Medulla oblongata (tissue), 1 donor: ENCODE measurements around the gene ARID1B.

Experiments
- DNase-seq: peaks from one replicate; pipeline ENCODE4 v3.0.0-alpha.2; 2015; ENCODE audit errors: extremely low spot score

ARID1B gene

DNA sequence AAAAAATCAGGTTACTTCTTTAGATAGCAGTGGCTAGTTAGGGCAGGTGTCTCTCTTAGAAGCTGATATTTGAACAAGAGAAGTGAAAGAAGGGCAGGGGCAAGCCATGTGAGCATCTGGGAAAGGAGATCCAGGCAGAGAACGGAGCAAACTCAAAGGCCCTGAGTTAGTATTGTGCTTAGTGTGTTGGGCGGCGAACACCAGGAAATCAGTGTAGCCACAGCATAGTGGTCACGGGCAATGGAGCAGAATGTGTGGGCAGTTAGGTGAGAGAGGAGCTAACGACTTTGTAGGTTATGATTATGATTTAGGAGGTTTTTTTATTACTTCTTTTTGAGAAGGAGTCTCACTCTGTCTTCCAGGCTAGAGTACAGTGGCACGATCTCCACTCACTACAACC lies 316.9 kb downstream of the ARID1B start:
- DNase-seq = no peak

DNA sequence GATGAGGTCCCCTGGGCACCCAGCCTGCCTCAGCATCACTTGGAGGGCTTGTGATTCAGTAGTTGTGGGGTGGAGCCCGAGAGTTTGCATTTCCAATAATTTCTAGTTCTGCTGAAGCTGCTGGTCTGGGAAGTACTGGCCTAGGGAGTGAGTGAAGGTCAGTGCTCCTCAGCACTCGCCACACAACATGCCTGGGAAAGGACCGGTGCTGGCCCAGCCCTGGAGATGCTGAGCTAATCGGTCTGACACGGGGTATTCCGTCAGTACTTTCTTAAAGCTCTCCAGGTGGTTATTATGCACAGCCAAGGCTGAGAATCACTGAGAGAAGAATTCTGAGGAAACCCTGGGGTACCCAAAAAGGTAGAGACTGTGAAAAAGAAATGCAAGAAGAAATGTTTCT lies 317.9 kb downstream of the ARID1B start:
- no peak for DNase-seq

DNA sequence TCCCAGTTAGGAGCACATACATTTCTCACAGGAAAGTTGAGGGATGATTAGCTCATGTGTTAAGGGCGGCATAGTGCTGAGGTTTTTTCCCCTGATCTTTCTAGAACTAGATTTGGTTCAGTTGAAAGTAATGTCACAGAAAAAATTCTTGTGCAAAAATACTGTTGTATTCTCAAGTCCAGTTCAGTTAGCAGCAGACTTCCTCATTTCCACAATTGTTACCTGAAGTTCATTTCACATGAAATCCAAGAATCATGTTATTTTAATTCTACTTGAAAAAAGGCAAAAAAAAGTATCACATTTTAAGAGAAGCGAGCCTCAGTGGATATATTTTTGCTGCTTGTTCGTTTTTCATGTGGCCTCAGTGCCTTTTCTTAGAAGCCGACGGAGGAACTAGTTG lies 318.4 kb downstream of the ARID1B start:
- no peak for DNase-seq

DNA sequence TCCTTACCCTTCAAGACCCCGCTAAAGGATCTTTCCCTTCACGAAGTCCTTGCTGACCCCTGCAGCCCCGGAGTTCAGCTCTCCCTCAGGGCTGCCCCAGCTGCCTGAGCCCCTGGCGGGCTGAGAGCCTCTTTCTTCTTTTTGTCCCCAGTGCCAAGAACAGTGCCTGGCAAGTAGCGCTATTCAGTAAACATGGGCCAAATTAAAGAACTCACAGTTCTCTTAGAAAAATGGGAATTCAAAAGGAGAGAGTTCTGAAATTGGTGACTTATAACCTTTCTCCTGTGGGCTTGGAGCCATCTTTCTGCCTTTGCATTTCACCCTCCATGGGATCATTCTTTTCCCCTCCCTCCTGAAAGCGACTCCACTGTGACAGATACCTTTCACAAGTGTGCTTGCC lies 318.9 kb downstream of the ARID1B start:
- DNase-seq = peak; percentile 42

DNA sequence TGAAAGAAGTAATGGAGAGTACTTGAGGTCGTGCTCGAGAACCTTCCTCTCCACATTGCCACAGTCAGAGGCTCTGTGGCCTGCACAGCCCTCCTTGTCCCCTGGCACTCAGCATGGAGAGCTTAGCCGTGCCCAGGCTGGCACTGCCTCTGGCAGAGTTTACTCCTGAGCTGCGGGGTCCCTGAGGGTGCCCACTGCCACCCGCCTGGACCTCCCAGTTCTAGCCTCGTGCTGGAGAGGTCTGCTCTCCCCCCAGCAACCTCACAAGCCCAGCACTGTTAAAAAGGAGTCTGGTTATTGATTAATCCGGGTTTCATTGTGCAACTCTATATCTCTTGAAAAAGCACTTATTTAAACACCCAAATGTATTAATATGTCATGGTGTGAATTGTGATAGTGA lies 319.3 kb downstream of the ARID1B start:
- peak; percentile 62 for DNase-seq

DNA sequence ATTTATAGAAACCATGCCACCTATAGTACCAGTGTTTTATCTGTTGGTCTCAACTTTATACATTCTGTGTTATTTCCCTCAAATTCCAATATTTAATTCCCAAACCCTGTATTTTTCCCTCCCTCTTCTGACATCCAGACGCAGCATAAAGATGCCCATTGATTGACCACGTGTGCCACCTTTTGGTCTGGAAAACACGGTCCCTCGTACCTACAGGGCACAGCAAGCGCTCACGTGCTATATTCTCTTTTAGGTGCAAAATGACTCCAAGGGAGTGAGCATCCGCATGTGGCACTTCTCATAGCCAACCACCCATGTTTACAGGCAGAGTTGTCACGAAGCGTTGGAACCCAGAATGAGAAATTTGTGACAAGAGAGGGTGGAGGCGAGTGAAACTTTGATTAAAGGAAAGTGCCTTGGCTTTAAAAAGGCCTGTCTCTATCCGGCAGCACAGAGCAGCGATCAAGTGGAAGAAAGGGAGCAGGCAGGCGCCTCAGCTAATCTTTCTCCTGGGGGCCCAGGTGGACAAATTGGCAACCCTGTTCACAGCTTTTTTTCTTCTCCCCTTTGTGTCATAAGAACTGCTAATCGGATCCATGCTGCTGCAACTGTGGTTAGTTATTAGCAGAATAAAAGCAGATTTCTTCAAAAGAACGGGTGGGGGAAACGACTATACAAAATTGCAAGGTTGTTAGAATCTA lies 320.2 kb downstream of the ARID1B start:
- no peak for DNase-seq

DNA sequence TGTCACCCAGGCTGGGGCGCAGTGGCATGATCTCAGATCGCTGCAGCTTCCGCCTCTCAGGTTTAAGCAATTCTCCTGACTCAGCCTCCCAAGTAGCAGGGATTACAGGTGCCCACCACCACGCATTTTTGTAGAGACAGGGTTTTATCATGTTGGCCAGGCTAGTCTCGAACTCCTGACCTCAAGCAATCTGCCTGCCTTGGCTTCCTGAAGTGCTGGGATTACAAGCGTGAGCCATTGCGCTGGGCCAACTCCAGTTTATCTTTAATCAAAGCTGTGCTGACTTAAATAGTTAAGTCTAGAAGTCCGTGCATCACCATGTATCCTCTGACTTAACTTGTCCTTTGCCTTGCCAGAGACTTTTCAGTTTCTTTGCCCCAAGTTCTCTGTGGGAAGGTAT lies 321.8 kb downstream of the ARID1B start:
- no peak for DNase-seq

DNA sequence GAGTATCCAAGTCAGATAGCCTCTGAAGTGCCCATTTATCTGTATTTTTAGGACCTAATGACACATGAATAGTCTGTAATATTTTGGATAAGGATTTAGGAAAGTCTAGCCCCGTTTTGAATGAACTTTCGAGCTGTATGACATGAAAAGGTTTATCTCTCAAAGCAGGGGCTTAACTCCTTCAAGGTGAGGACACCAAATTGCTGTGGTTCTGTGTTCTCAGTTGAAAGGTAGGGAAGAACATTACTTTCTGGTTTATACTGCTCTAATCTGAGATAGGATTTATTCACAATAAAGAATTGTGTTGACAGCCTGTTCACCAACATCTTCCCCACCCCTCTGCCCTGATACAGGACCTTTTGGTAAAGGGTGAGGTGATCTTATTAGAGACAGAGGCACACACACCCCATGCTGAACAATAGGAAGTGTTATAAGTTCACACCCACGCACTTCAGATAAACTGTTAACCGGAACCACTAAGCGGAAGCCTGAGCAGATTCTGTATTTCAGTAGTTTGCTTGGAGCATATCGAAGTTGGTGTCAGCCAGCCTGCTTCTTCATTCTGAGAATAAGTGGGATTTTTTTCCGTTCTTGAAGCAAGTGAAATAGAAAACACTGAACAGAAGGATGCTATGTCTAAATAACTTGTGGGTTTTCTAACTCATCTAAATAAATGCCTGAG lies 322.9 kb downstream of the ARID1B start:
- DNase-seq = no peak

DNA sequence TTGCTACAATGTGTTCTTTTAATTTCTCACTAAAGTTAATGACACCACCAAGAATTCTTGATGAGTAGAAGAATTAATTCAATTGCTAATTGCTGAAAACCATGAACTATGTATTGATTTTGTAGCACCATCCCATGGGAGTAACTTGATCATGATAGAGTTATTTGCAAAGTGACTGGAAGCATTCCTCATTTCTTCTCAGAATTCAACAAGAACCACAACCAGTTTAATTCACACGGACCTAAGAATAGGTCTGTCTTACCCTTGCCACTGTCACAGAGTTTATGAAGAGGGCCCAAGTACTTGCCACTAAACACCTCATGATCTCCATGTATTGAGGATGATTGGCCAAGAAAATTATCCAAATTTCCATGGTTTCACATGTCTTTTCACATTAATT lies 324.0 kb downstream of the ARID1B start:
- DNase-seq = no peak

DNA sequence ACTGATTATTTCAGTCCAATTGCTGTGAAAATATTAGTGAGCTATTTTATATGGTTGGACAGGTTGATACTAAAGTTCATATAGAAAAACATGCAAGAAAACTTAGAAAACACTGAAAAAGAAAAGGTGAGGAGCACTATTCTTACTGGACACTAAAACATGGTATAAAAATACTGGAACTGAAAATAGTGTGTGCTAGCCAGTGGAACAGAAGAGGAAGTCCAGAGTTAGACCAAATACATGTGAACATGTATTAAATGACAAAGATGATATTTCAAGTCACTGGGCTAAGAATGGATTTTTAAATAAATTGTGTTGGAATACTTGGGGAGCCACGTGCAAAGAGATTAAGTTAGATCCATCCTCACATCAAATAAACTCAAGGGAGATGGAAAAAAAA lies 327.6 kb downstream of the ARID1B start:
- DNase-seq = no peak

DNA sequence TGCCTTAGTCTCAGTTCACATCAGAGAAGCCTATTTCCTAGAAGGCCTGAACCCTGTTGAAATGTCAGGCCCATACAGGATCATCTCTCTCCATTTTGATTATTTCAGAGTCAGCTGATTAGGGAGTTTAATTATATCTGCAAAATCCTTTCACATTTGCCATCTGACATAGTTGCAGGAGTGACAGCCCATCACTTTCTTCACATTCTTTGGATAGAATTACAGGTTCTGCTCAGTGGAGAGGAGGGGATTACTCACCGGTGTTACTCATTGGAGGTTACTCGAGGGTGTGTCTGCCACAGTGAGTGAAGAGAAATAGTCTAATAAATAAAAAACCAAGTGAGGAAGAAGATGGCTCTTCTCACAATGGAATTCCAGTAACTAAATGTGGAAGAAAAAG lies 329.3 kb downstream of the ARID1B start:
- DNase-seq = no peak

DNA sequence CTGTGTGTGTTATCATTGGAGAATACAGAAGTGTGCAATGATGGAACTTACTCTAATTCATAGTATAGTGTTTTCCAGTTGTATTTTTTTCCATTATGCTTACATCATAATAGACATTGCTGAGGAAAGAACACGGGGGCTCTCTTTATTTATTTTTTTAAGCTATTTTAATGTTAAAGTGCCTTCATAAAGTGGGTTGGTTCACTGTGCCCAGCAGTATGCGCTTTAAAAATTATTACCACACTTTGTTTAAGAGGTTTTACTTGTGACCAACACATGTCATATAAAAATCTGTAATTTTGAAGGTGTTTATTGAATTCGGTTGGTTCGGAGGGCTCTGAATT lies 330.4 kb downstream of the ARID1B start:
- no peak for DNase-seq

DNA sequence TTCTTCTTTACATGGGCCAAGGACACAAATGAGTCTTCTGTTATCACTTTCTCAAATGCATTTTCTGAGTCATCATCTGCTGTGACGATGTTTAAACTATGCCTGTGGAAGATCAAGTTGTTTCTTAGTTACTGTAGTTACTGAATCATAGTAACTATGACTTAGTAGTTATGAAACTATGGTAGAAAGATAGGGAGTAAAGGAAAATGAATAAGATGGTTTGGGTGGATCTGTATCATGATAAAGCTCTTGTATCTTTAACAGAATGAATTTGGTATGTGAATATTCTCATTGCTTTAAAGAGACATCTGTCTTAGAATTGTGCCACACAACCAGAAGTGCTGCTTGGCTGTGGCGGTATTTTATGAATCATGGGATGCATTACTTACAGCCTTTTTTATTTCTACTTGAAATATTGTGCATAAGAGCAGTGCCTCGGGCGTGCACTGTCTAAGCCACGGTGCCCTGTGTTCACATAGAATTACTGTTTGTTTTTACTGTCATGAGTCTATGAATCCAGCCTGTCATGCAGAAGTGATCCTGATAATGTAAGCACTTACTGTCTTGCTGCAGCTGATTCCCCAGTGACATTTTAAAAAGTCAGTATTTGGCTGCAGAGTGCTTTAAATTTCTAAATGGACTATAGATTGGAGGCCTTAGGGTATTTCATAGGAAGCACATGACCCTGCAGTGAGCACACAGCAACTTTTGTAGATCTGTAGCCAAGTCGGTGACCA lies 330.9 kb downstream of the ARID1B start:
- no peak for DNase-seq

DNA sequence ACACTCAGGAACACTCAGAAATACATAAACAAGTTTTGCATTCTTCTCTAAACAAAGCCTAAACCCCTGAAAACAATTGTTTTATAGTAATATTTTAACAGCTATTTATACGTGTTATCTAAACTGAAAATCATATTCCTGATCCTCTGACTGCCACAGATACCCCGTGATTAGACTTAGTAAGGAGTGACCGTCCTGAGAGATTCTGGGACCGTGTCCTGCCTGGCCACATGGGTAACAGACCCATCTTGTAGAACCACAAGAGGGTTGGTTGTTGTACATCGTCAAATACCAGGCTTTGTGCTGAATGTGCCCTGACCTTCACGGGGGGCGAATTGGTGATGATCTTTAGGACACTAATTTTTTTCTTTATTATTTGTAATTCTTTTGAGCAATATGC lies 331.7 kb downstream of the ARID1B start:
- DNase-seq = no peak

DNA sequence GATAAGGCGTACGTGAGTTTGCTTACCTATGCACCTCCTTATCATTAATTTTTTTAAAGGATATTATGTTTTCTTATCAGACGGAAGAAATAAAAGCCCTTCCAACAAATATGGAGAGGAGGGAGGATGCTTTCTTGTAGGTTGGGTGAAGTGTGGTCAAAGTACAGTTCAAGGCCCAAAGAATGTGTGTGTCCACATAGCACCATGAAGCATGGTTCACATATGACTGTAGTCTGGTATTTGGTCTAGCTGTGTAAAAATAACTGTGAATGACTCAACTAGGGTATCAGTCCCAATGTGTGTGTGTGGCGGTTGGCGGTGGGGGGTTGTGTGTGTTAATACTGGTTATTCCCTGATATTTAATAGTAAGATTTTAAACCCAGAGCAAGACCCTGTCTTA lies 333.4 kb downstream of the ARID1B start:
- no peak for DNase-seq

DNA sequence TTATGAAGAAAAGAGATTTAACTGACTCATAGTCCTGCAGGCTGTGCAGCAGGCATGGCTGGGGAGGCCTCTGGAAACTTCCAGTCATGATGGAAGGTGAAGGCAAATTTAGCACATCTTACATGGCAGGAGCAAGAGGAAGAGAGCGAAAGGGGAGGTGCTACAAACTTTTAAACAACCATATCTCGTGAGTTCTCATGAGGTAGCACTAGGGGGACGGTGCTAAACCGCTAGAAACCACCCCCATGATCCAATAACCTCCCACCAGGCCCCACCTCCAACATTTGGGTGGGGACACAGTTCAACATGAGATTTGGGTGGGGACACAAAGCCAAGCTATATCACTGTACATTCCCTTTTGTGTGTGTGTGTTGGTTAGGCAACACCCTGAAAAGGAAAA lies 336.2 kb downstream of the ARID1B start:
- DNase-seq = no peak

DNA sequence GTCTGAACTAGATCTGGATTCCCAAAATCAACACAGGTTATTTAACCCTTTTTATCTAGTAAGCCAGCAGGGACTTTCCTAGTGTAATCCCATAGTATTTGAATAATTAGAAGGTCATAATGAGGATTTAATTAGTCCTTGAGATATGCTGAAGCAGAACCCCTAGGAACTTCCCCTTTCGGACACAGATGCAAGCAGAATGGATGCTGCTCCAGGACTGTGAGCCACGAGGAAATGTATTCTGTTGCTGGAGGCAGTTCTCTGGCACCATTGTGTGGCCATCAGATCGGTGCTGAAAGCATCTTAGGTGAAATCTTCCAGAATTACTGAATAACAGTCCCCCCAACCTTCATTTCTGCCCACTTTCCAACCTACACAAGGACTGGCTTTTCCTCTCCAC lies 339.2 kb downstream of the ARID1B start:
- DNase-seq = no peak

DNA sequence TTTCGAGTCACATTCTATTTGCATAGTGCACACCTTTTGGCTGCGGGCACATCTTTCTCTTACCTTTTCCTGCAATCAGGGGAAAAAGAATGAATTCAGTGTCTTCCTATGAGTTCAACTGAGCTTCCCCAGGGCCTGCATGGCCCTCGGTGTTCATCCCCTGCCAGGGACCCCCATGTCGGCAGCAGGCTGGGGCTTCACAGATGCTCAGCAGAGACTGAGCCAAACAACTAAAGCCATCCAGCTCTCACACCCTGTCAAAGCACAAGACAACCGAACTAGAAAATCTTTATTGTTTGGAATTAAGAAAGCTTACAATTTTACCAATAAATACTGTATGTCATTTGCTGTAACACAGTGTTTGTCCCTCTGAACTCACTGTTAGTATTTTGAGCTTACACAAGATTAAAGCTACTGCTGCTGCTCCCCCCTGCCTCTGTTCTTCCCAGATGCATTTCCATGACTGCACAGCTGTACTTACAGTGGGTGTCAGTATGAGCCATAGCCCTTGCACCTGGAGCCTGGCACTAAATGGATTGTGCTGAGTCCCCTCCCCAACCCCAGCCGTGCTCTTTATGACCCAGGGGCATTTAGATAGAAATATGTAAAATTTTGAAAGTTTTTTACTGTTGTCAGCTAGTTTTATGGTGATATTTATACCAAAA lies 340.4 kb downstream of the ARID1B start:
- no peak for DNase-seq

DNA sequence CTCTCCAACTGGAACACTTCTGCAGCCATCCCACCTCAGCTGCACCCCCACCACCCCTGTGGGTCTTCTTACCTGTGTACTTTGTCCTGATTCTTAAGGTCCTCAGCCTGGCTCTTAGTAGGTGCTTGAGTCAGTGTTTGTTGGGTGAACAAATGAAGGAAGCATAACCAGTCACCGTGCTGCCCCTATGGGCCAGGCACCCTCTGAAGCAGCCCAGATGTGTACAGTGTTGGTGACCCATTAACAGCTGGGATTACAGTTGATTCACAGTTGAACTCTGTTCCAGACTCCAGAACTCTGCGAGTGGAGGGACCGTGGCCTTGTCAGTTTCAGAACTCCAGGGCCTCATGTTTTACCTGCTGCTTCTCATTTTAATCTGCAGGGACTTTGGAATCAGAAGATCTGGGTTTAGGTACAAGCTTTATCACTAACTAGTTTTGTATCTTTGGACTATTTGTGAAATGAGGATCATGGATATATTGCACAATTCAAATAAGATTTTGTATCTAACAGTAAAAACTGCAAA lies 342.4 kb downstream of the ARID1B start:
- DNase-seq = no peak

DNA sequence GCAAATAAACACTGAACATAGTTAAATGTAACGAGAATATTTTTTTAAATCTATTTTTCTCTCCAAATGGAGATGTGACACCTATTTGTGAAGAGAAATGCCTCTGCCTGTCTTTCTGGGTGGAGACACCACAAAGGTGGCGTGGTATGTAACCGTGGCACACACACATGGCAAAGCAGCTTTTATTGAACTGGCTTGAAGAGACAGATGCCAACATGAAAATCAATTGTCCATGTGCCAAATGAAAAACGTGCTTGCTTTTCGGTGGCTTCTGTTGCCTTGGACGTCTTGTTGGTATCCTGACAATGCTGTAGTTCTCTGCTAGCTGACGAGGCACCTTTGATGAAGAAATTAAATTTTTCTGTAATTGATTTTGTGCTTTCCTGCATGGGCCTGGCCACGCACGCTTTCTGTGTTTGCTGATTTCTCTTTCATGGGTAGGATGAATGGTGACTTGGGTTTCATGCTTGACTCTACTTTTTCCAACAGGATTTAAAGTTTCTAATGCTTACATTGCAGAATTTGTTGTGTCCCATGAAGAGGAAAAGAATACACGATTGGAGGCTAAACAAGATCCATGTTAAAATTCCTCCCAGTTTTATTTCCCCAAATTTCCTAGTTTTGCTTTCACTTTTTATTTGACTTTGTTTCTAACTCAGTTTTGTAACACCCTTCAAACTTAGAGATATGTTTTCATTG lies 343.5 kb downstream of the ARID1B start:
- no peak for DNase-seq

DNA sequence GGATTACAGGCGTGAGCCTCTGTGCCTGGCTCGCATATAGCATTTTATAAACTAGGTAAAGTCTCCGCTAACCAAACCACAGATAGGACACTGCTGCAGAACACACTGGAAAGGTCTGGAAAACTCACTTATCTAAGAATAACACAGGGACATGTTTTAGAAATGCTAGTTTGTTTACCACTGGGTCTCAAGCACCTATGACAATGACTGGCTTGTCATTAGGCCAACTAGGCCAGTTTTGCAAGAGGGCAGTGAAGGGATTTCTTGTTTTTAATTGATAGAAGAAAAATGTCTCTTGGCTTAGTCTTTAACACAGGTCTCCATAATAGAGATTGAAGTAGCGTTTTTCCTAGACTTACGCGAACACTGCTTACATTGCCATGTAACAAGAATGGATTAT lies 344.7 kb downstream of the ARID1B start:
- no peak for DNase-seq

DNA sequence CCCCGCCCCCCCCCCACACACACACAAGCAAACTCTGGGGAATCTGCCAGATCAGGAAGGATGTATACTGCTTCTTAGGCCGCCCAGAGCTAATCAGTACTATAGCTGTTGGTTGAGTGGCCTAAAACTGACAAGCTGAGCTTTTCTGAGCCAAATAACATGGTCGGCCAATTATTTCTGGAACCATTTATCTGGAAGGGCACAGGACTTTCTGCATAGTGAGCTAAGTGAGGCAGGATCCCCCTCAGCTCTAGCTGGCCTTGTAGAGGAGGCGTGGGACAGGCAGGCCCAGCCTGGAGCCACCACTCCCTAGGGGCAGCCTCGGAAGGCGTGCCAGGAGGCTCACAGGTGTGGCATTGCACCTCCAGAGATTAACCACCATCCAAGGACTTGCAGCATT lies 346.1 kb downstream of the ARID1B start:
- no peak for DNase-seq
